IPS-11a (cell line): Measurements from ENCODE around the gene TCN1.

Experiments
- H3K4me3 ChIP-seq: one replicate; pipeline ENCODE4 v1.5.1; 2013; ENCODE audit warnings: low read depth, low read length, control low read depth

Gene TCN1

GRCh38 chr11:59810189-59810910 is 55.9 kb downstream of the TCN1 start, which contains the start of gene MRPL16:
TSS of gene MRPL16 (minus strand) at chr11:59810778. CDS start at chr11:59810658, 120 bp downstream.
- H3K4me3 ChIP-seq = peak within 1 kb of the TSS; percentile 96

- H3K4me3 ChIP-seq = no peak overlapping the region
These were observed 59.2 kb downstream of the TCN1 start for GRCh38 chr11:59807047-59807610.

GRCh38 chr11:59804061-59804460 is 62.2 kb downstream of the TCN1 start:
- H3K4me3 ChIP-seq = no peak overlapping the region
